ENCODE data around the gene IGLON5.

The IGLON5 gene

DNA sequence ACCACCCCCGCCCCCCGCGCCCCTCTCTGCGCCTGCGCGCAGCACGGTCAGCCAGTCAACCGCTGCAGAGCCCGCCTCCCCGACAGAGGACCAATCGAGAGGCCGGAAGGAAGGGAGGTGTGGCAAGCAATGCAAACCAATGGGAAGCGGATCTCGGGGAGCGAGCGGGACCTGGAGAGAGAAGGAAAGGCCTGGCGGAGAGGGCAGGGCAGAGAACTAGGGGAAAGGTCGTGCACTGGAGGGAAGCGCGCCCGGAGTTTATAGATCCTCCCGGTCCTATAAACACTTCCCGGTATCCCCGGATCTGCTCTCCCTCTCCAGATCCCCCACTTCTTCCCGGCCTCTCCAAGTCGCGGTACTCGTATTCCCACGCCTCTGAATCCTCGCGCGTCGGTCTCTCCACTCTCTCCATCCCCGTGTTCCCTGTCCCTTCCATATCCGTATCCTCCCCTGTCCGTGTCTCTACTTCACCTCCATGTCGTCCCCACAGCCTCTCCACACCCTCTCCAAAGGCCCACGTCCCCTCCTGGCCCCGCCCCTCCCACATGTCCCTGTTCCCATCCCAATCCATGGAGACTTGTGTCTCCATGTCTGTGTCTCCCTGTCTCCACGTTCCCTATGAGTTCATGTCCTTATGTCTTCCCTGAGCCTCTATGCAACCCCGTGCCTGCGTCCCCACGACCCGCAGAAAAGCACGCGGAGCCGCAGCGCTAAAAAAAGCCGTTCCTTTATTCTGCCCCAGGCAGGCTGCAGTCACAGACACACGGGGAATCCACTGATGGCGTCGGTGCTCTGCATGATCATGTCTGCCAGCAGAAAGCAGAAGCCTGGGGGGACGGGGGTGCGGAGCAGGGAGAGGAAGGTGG lies 55.2 kb downstream of the IGLON5 start:
- peak; percentile 97 for DNase-seq

DNA sequence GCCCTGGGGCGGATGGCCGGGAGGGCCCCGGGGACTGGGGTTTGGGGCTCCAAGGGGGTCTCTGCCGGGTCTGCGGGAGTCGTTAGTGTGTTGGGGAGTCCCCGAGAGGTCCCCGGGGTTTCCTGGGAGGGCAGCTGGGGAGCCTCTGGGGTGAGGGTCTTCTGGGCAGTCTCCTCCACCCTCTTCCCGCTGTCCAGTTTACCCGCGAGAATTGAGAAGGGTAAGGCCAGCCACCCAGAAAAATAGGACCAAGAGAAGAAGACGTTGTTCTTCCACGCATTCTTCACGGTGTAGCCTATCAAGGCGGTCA lies 55.8 kb downstream of the IGLON5 start:
- peak; percentile 54 for DNase-seq

DNA sequence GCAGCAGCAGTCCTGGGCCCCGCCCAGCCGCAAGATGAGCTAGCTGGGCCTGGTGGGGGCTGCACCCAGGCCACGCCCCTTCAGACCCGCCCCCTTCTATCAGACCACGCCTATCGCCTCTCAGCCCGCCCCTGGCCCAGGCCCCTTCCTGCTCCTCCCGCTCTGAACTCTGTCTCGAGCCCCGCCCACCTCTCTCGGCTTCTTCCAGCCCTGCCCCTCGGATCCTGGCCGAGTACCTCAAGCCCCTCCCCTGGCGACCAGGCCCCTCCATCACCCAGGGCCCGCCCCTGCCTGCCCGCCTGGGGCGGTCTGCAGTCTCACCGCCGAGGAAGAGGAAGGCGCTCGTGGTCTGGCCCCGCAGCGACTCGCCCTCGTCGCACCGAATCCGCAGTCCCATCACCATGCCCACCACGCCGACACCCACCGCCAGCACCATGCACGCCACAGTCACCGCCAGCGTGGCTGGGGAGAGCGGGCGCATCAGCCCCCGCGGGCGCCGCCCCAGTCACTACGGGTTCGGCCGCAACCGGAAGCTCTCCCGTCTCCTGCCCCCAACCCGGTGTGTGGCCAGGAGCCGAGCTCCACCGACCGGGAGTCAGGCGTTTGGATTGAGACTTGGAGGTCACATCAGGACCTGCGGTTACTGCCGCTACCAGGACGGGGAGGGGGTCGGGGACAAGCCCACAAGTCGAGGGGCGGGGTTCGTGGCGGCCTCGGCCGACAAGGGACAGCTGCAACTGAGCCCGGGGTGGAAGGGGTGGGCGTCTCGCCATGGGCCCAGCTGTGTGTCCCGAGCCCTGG lies 56.3 kb downstream of the IGLON5 start:
- peak; percentile 100 for DNase-seq

DNA sequence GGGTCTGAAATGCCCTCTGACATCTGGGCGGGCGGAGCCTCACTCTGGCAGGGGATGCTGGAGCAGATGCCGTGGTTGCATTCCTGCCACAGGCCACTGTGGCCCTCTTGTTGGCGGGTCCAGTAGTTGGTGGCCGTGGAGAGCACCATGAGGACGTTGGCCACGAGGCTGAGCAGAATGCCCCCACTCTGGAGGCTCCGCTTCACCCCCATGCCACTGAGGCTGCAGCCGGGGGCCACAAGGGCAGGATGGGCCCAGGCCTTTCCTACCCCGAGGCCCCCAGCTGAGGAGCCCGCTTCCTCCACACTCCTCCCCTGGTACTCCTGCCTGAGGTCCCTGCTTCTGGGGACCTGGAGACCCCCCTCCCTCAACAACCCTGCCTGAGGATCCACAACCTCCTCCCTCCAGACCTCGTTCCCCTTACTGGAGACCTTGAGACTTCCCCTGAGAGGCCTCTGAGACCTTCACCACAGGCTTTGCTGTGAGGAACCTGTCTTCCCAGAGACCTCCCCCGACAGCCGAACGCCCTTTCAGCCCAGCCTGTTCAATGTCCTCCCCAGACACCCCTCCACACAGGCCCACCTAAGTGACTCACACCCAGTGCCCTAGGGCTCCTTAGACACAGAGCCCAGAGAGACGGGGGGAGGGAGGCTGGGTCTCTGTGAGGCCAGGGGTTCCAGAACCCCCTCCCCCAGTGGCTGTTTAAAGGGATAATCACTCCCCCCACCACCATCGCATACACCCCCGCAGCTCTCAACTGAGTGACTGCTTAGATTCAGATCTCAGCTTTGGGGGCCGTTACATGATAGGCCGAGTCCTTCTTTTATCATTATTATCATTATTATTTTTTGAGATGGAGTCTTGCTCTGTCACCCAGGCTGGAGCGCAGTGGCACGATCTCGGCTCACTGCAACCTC lies 57.2 kb downstream of the IGLON5 start, which contains the start of gene CLDND2:
Gene CLDND2, minus strand, starts transcription at position 638 of the 917 bp plus-strand sequence. Its CDS starts 426 bp downstream, at position 212.
- no peak for DNase-seq

DNA sequence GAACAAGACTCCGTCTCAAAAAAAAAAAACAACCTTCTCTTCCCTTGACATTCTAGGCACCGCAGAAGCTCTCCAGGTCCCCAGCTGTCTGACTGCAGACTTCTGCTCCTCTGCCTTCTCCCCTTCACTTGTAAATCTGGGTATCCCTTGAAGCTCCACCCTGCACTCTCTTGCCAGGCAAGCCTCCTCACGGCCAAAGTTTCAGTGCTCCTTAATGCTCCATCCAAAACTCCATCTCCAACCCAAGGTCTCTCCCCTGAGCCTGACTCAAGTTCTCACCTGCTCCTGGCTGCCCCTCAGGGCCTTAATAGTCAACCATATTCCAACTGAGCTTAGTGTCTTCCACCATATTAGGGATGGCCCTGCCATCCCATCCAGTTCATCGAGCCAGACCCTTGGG lies 58.8 kb downstream of the IGLON5 start:
- no peak for DNase-seq

DNA sequence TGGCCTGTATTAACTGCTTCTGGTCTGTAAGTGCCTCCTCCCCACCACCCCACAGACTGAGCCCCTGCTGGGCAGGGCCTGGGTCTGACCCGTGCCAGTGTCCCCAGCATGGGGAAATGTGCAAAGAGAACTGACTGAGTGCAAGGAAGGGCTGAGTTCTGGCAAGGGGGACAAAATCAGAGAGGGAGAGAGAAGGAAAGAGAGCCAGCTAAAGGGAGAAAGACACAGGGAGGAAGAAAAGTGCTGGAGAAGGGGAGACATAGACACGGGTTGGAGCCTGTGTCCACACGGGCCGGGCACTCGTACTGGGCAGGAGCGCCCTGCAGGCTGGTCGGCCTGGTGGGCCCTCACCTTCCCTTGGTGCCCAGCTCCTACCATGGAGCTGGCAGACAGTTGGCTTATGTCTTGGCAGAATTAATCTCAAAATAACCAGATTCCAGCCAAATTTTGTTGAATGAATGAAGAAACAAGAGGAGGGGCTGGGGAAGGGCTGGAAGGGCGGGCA lies 59.8 kb downstream of the IGLON5 start:
- no peak for DNase-seq

DNA sequence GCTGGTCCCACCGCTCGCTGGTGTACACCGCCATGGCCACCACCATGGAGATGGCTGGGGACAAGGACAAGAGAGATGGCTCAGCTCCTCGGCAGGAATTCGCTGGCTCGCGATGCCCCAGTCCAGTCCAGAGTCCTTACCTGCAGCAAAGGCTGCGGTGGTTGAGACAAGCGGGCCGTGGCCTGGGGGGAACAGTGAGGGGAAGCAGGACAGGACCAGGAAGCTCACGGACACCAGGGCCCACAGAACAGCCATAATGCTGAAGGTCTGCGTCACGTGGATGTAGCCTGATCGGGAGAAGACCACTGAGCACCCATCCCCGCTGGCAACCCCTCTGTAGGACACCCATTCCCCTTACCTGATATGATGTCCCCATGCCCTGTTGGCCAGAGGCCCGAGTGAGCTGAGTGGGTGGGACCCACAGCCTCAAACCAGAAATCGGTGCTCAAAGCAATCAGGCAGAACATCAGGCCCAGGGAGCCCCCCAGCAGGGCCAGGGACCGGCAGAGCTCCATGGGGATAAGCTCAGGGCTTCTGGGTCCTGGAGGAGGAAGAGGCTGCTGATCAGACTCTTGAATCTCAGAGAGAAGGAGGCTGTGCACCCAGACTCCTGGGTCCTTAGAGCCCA lies 60.7 kb downstream of the IGLON5 start:
- DNase-seq: no peak

DNA sequence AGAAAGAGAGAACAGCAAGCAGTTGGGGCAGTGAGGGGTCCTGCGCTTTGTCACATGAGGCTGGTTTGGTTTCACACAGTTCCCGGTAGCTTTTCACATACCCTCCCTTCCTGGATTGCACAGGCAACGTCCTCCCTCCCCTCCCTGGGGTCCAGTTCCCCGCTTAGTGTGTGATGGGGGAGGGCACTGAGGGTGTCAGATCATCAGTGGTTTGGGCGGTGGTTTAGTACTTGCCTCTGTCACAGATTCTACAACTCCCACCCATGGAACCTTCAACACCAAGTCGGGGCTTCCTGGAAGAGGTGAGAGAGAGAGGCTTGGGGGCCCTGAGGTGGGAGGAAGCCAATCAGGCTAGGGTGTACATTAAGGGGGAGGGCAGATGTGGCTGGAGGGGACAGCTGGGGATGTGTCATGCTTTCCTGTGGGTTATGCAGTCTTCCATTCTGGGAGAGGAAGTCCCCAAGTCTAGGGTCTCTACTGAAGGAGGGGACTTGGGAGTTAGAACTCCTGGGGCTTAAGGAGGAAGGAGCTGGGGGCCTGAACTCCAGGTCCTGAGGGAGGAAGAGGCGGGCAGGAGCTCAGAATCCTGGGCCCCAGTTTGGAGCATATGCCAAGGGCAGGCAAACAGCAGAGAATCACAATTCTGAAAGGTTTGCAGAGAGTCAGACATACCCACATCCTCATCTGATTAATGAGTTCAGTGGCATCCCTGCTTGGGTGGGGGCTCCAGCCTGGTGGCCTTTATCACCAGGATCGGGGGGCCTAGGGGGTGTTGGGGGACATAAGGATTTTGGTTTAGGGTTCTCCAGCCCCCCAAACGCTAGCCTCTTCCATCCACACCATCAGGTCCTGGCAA lies 61.4 kb downstream of the IGLON5 start, which contains the start of gene NKG7:
Gene NKG7, minus strand, starts transcription at position 6 of the 856 bp plus-strand sequence. CDS start 119 bp downstream, outside the sequence.
- DNase-seq: peak; percentile 89

DNA sequence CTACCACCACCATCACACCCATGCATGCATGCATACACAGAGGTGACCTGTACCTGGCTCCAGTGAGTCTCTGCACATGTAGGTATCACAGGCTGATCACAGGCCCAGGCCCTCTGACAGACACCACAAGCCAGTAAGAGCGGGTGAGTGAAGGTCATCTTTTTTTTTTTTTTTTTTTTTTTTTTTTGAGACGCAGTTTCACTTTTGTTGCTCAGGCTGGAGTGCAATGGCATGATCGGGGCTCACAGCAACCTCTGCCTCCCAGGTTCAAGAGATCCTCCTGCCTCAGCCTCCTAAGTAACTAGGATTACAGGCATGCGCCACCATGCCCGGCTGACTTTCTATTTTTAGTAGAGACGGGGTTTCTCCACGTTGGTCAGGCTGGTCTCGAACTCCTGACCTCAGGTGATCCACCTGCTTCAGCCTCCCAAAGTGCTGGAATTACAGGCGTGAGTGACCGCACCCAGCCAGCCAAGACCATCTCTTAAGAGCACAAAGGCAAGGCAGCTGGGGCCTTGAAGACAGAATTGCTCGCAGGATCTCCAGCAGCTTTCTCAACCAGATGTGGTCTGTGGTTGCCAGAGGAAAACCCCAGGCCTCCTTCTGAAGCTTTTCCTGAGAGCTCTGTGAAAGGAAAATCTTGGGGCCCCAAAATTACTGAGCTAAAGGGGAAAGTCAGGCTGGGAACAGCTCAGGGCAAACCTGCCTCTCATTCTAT lies 64.2 kb downstream of the IGLON5 start:
- peak; percentile 38 for DNase-seq

DNA sequence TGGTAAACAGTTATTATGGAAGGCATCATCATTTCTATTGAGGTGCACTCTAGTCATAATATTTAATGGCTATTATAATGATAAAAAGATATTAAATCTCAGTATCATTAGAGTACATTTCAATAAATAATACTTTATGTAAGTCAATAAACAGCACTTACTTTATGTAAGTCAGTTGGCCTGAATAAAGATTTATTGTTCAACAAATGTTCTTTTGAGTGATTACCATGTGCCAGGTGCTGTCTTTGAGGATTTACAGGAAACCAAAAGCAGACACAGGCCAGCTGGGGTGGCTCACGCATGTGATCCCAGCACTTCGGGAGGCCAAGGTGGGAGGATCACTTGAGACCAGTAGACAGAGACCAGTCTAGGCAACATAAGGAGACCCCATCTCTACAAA lies 66.0 kb downstream of the IGLON5 start:
- DNase-seq: no peak

DNA sequence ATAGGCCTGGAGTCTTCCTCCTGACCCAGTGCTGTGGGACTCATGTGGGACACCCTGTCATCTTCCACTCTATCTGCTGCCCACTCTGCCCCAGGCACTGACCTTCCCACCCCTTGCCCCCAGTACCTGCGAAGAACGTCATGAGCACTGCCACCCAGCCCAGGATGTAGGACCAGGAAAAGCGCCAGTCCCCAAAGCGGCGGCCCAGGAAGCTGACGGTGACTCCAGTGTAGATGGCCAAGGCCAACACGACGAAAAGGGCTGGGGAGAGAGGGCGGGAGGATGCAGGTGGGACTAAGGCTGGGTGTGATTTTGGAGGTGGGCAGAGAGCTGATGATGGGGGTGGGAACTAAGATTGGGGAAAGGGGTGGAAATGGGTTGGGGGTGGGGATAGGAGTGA lies 68.9 kb downstream of the IGLON5 start:
- no peak for DNase-seq
